HG02852 (cell line): ENCODE data around the gene ANP32E.

ENCODE experiments used
- ATAC-seq: cut with Tn5 transposase; IDR thresholded peaks from one replicate; pipeline ENCODE4 v1.9.1; 2021; ENCODE audit warnings: mild to moderate bottlenecking, moderate library complexity; ENCODE audit not compliant: unreplicated experiment

The ANP32E gene

DNA sequence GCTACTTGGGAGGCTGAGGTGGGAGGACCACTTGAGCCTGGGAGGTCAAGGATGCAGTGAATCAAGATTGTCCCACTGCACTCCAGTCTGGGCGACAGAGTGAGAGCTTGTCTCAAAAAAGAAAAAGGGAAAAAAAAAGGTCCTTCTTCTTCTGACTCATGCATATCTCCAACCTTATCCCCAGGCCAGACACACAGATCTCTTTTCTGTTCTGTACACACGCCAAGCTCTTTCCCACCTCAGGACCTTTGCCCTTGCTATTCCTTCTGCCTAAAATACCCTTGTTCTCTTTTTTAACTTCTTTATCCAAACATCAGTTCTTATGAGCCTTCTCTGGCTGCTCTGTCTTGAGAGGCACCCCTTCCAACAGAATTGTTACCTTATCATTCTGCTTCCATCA lies 64.1 kb downstream of the ANP32E start:
- no peak for ATAC-seq

DNA sequence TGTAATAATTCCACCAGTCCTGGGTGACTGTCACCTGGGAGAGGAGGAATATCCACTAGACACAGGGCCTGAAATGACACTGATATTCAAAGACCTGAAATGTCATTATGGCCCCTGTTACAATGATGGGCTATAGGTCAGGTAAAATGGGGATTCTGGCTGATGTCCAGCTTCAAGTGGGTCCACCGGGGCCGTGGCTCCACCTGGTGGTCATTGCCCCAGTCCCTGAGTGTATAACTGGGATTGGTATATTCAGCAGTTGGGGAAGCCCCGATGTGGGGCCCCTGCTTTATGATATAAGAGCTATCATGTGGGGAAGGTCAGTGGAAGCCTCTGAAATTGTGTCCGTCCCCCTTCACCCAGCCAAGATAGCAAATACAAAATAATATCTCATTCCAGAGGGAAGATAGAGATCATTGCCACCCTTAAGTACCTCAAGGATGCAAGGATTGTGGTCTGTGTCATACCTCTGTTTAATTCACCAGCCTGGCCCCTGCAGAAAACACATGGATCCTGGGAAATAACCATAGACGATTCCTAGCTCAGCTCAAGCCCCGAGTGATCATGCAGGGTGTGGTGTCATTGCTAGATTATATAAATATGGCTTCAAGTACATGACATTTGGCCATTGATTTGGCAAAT lies 66.8 kb downstream of the ANP32E start:
- ATAC-seq = no peak
